ENCODE results near the gene SLX4IP. TPM values are rescaled to one million over a fixed set of nuclear protein-coding genes. Genes with fewer than 3 reads are reported as not detected.
A peak's percentile ranks its signal among the peaks of the same experiment; 100 is the strongest.

The SLX4IP gene
- total and polyA plus RNA-seq, 2 of the 13 experiments (the other 11 are each of a cell fraction or from before 2014, with no cell fraction given), result 3.6 to 7.3 TPM

GRCh38 chr20:10540636-10541493 is 105.8 kb downstream of the SLX4IP start (continued):
- TF ChIP-seq ZKSCAN8 (CRISPR knock-in tag; IDR thresholded peaks at IDR 0.05; ENCODE audit: borderline replicate concordance) (peak; percentile 92; the same call in 1 of the 2 replicates), SSRP1 (CRISPR knock-in tag; IDR thresholded peaks at IDR 0.05) (no peak), MIXL1 (CRISPR knock-in tag; IDR thresholded peaks at IDR 0.05) (peak; percentile 95), ZFP90 (CRISPR knock-in tag; IDR thresholded peaks at IDR 0.05; ENCODE audit: borderline replicate concordance) (peak; percentile 85; the same call in 1 of the 2 replicates), TEAD3 (CRISPR knock-in tag; optimal IDR thresholded peaks at IDR 0.05; ENCODE audit: borderline replicate concordance) (peak; percentile 92), MEF2D (CRISPR knock-in tag; IDR thresholded peaks at IDR 0.05) (peak; percentile 52; the same call in 1 of the 2 replicates), ZNF709 (CRISPR knock-in tag; IDR thresholded peaks at IDR 0.05) (no peak), KAT8 (CRISPR knock-in tag; IDR thresholded peaks at IDR 0.05) (peak; percentile 86), HOXA3 (CRISPR knock-in tag; IDR thresholded peaks at IDR 0.05) (0 out of 2 replicates have a peak, but pooled peaks have one; percentile 26), ZNF3 (CRISPR knock-in tag; IDR thresholded peaks at IDR 0.05) (peak; percentile 21; the same call in 1 of the 2 replicates), BCL3 (CRISPR knock-in tag; IDR thresholded peaks at IDR 0.05) (0 out of 2 replicates have a peak, but pooled peaks have one; percentile 13), KMT2A (CRISPR knock-in tag; IDR thresholded peaks at IDR 0.05) (0 out of 2 replicates have a peak, but pooled peaks have one; percentile 22), ZNF772 (CRISPR knock-in tag; IDR thresholded peaks at IDR 0.05) (peak; percentile 38; the same call in 1 of the 2 replicates), MED8 (CRISPR knock-in tag; IDR thresholded peaks at IDR 0.05; ENCODE audit: insufficient replicate concordance) (peak; percentile 39)
- TF ChIP-seq, protein P1, sequence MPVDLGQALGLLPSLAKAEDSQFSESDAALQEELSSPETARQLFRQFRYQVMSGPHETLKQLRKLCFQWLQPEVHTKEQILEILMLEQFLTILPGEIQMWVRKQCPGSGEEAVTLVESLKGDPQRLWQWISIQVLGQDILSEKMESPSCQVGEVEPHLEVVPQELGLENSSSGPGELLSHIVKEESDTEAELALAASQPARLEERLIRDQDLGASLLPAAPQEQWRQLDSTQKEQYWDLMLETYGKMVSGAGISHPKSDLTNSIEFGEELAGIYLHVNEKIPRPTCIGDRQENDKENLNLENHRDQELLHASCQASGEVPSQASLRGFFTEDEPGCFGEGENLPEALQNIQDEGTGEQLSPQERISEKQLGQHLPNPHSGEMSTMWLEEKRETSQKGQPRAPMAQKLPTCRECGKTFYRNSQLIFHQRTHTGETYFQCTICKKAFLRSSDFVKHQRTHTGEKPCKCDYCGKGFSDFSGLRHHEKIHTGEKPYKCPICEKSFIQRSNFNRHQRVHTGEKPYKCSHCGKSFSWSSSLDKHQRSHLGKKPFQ (CRISPR knock-in tag; IDR thresholded peaks at IDR 0.05; ENCODE audit: insufficient replicate concordance), result peak; percentile 72
- TF ChIP-seq, protein P2, sequence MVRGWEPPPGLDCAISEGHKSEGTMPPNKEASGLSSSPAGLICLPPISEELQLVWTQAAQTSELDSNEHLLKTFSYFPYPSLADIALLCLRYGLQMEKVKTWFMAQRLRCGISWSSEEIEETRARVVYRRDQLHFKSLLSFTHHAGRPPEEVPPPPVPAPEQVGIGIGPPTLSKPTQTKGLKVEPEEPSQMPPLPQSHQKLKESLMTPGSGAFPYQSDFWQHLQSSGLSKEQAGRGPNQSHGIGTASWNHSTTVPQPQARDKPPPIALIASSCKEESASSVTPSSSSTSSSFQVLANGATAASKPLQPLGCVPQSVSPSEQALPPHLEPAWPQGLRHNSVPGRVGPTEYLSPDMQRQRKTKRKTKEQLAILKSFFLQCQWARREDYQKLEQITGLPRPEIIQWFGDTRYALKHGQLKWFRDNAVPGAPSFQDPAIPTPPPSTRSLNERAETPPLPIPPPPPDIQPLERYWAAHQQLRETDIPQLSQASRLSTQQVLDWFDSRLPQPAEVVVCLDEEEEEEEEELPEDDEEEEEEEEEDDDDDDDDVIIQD (CRISPR knock-in tag; IDR thresholded peaks at IDR 0.05; ENCODE audit: low read depth), result peak; percentile 98
- TF ChIP-seq, protein P3, sequence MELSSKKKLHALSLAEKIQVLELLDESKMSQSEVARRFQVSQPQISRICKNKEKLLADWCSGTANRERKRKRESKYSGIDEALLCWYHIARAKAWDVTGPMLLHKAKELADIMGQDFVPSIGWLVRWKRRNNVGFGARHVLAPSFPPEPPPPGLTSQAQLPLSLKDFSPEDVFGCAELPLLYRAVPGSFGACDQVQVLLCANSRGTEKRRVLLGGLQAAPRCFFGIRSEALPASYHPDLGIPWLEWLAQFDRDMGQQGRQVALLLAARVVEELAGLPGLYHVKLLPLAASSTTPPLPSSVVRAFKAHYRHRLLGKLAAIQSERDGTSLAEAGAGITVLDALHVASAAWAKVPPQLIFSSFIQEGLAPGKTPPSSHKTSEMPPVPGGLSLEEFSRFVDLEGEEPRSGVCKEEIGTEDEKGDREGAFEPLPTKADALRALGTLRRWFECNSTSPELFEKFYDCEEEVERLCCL (CRISPR knock-in tag; IDR thresholded peaks at IDR 0.05; ENCODE audit: borderline replicate concordance), result no peak
- TF ChIP-seq, protein P4, sequence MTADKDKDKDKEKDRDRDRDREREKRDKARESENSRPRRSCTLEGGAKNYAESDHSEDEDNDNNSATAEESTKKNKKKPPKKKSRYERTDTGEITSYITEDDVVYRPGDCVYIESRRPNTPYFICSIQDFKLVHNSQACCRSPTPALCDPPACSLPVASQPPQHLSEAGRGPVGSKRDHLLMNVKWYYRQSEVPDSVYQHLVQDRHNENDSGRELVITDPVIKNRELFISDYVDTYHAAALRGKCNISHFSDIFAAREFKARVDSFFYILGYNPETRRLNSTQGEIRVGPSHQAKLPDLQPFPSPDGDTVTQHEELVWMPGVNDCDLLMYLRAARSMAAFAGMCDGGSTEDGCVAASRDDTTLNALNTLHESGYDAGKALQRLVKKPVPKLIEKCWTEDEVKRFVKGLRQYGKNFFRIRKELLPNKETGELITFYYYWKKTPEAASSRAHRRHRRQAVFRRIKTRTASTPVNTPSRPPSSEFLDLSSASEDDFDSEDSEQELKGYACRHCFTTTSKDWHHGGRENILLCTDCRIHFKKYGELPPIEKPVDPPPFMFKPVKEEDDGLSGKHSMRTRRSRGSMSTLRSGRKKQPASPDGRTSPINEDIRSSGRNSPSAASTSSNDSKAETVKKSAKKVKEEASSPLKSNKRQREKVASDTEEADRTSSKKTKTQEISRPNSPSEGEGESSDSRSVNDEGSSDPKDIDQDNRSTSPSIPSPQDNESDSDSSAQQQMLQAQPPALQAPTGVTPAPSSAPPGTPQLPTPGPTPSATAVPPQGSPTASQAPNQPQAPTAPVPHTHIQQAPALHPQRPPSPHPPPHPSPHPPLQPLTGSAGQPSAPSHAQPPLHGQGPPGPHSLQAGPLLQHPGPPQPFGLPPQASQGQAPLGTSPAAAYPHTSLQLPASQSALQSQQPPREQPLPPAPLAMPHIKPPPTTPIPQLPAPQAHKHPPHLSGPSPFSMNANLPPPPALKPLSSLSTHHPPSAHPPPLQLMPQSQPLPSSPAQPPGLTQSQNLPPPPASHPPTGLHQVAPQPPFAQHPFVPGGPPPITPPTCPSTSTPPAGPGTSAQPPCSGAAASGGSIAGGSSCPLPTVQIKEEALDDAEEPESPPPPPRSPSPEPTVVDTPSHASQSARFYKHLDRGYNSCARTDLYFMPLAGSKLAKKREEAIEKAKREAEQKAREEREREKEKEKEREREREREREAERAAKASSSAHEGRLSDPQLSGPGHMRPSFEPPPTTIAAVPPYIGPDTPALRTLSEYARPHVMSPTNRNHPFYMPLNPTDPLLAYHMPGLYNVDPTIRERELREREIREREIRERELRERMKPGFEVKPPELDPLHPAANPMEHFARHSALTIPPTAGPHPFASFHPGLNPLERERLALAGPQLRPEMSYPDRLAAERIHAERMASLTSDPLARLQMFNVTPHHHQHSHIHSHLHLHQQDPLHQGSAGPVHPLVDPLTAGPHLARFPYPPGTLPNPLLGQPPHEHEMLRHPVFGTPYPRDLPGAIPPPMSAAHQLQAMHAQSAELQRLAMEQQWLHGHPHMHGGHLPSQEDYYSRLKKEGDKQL (CRISPR knock-in tag; IDR thresholded peaks at IDR 0.05; ENCODE audit: low read depth), result peak; percentile 87
